MCF 10A (cell line): ENCODE measurements around the gene ECD. TPM values are rescaled to one million over a fixed set of nuclear protein-coding genes. Genes with fewer than 3 reads are reported as not detected.

Experiments used
- BruUV-seq: library from RNA; stranded (reverse); fragments of 400-500 nt; replicated peaks from 2 replicates; lab custom pipeline; 2021; lab: Mats Ljungman, UMichigan
- CTCF ChIA-PET: fragments of 300-600 bp; sonication (Branson Sonifier 250); formaldehyde crosslinking; extraction: SDS; loops from one replicate; lab custom pipeline; 2021; ENCODE audit warnings: antibody characterized with exemption, inconsistent platforms; lab: Yijun Ruan, JAX
- POLR2A ChIA-PET: fragments of 300-600, 350-650 bp; sonication (Branson Sonifier 250); formaldehyde crosslinking; extraction: SDS; loops from one replicate; lab custom pipeline; 2020; ENCODE audit warnings: antibody characterized with exemption, inconsistent platforms; lab: Yijun Ruan, JAX
- DNase-seq: peaks from one replicate; pipeline ENCODE4 v3.0.0-alpha.2; 2018; ENCODE audit not compliant: unreplicated experiment
- H3K27ac Mint-ChIP-seq: one replicate; pipeline ENCODE4 v1.8.0; 2022; ENCODE audit warnings: mild to moderate bottlenecking, low read depth, mixed read lengths; ENCODE audit not compliant: unreplicated experiment
- H3K27me3 Mint-ChIP-seq: one replicate; pipeline ENCODE4 v1.8.0; 2022; ENCODE audit warnings: mixed read lengths; ENCODE audit not compliant: insufficient read depth, unreplicated experiment
- H3K36me3 Mint-ChIP-seq: one replicate; pipeline ENCODE4 v1.8.0; 2022; ENCODE audit warnings: mild to moderate bottlenecking, moderate library complexity, mixed read lengths; ENCODE audit not compliant: insufficient read depth, unreplicated experiment
- H3K4me1 Mint-ChIP-seq: one replicate; pipeline ENCODE4 v1.8.0; 2022; ENCODE audit warnings: mixed read lengths; ENCODE audit not compliant: insufficient read depth, unreplicated experiment
- H3K4me3 Mint-ChIP-seq: one replicate; pipeline ENCODE4 v1.8.0; 2022; ENCODE audit warnings: mild to moderate bottlenecking, moderate library complexity, mixed read lengths; ENCODE audit not compliant: unreplicated experiment
- H3K9me3 Mint-ChIP-seq: one replicate; pipeline ENCODE4 v1.8.0; 2022; ENCODE audit warnings: mixed read lengths; ENCODE audit not compliant: unreplicated experiment
- CTCF ChIP-seq: fragments of 200-600 bp; IDR thresholded peaks from one replicate; pipeline ENCODE4 v1.8.0; 2022; ENCODE audit warnings: antibody characterized with exemption, mild to moderate bottlenecking; ENCODE audit not compliant: unreplicated experiment
- intact Hi-C: fragments of 100-400 bp; cut with micrococcal nuclease; formaldehyde crosslinking; loops from 2 replicates; pipeline ENCODE4 v1.14.1; 2022
- total RNA-seq: library from RNA; stranded (reverse); gene quantifications from 2 replicates; pipeline ENCODE4 v1.2.3, GENCODE V29; 2022

ECD gene
- total RNA-seq, 1 experiment from 2014 or later: 29.9 TPM

GRCh38 chr10:73131913-73132686 lies 35.7 kb downstream of the ECD start:
- Mint-ChIP-seq H3K27me3 (no peaks in the 10 kb centered on the region), H3K4me3 (no peak overlapping the region), H3K27ac (peak overlapping the region; percentile 12), H3K9me3 (no peaks in the 10 kb centered on the region), H3K4me1 (peaks cover 6% of the 10 kb centered on the region), H3K36me3 (peaks cover 85% of the 10 kb centered on the region)
- intact Hi-C loops: loop anchor here (5.0 kb wide), 1 partner anchor 35 kb away; the partner anchor contains the start of gene P4HA1
- no TSS peak for BruUV-seq
- no peak for TF ChIP-seq CTCF
- no peak for DNase-seq
- CTCF ChIA-PET: interaction anchor here (1.6 kb wide), 1 partner anchor 35 kb away, joined by 3 read pairs; no protein-coding TSS in a partner anchor
- POLR2A ChIA-PET: interaction anchor here (0.7 to 3.3 kb wide), 4 partner anchors 14 to 36 kb away, joined by 3 to 23 read pairs (median 6); partner anchors contain the start of genes ECD, NUDT13 and P4HA1

GRCh38 chr10:73131301-73131700 lies 36.5 kb downstream of the ECD start:
- Mint-ChIP-seq H3K4me1 (peaks cover 6% of the 10 kb centered on the region), H3K36me3 (peaks cover 83% of the 10 kb centered on the region), H3K9me3 (no peaks in the 10 kb centered on the region), H3K27ac (no peak overlapping the region), H3K4me3 (no peak overlapping the region), H3K27me3 (no peaks in the 10 kb centered on the region)
- no peak for TF ChIP-seq CTCF
- no TSS peak for BruUV-seq
- ChIA-PET POLR2A (interaction anchor here (0.7 to 3.3 kb wide), 3 partner anchors 18 to 35 kb away, joined by 4 to 23 read pairs (median 9); partner anchors contain the start of genes NUDT13 and P4HA1), CTCF (interaction anchor here (0.9 to 1.1 kb wide), 2 partner anchors 28 to 30 kb away, joined by 3 to 4 read pairs; no protein-coding TSS in a partner anchor)
- intact Hi-C loops: loop anchor here (5.0 kb wide), 1 partner anchor 34 kb away; the partner anchor contains the start of gene P4HA1
- DNase-seq: peak; percentile 40

- DNase-seq: peak; percentile 4
These were observed 41.5 kb downstream of the ECD start for GRCh38 chr10:73126343-73126742.

More at GRCh38 chr10:73126343-73126742, 41.5 kb downstream of the ECD start:
- intact Hi-C loops: no loop called here
- no TSS peak for BruUV-seq
- ChIA-PET POLR2A (interaction anchor here (0.7 kb wide), 1 partner anchor 31 kb away, joined by 4 read pairs; no protein-coding TSS in a partner anchor), CTCF (interaction anchor here (3.0 kb wide), 1 partner anchor 33 kb away, joined by 11 read pairs; no protein-coding TSS in a partner anchor)
- no peaks in the 10 kb centered on the region for H3K27me3 Mint-ChIP-seq
- no peaks in the 10 kb centered on the region for H3K9me3 Mint-ChIP-seq
- peaks cover 70% of the 10 kb centered on the region for H3K36me3 Mint-ChIP-seq
- TF ChIP-seq CTCF: no peak
- no peak overlapping the region for H3K27ac Mint-ChIP-seq
- no peaks in the 10 kb centered on the region for H3K4me1 Mint-ChIP-seq
- no peak overlapping the region for H3K4me3 Mint-ChIP-seq
